Kidney glomerular epithelial cell (primary cell): ENCODE data around the gene POLH.

Experiments used
- DNase-seq: peaks from one replicate; lab custom pipeline; 2025; lab: John Stamatoyannopoulos, UW

The POLH gene

DNA sequence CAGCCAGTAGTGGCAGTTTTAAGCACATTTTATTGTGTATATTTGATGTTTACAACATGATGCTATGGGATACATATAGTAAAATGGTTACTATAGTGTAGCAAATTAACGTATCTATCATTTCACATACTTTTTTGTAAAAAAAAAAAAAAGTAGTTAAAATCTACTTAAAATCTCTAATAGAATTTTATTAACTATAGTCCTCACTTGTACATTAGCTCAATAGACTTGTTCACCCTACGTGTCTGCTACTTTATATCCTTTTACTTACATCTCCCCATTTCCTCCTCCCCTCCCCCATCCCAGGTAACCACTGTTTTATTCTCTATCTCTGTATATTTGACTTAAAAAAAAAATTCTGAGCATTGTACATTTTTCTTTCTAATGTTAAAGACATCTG is 30.0 kb downstream of the POLH start:
- DNase-seq = no peak

DNA sequence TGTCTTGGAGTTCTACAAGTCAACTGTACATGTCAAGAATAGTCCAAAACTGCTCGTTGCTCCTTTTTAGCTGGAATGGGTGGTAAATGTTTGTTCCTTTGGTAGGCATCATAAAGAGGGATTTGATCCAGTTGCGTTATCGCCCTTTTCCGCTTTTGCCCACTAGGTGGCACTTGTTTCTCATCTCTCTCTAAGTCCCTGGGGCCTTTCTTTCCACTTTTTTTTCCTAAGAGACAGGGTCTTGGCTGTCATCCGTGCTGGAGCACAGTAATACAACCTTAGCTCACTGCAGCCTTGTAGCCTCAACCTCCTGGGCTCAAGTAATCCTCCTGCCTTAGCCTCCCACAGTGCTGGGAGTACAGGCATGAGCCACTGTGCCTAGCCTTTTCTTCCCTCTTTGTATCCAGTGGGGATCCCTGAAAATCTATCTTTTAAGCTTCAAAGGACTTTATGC is 32.4 kb downstream of the POLH start:
- peak; percentile 69 for DNase-seq

DNA sequence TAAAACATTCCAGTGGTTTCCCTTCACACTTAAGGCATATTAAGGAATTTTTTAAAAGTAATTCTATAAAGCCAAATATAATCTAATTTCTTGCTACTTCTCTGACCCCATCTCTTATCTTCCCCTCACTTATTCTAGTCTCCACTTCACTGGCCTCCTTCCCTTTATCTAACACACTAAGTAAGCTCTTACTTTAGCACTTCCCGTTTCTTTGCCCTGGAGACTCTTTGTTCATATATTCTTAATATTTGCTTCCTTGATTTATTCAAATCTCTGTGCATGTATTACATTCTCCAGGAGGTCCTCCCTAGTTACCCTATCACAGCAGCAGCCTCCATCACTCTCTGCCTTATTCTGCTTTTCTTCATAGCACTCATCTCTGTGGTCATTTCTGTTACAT is 32.8 kb downstream of the POLH start:
- no peak for DNase-seq

DNA sequence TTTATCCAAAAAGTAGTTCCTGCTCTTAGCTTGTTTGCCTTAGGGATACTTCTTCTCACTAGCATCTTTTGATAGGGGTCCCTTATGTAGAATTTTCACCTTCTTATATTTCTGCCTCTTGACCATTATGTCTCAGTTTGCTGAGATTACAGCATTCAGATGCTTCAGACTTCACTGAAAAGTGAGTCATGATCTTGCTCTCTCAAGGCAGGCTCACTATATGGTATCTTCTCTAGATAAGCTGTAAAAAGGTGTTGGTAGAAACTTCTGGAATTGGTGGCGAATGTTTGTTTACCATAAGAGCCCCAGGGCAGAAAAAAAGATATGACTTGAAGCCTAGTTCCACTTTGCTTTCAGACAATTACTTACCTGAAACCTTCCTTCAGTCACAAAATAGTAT is 33.4 kb downstream of the POLH start:
- DNase-seq = no peak

DNA sequence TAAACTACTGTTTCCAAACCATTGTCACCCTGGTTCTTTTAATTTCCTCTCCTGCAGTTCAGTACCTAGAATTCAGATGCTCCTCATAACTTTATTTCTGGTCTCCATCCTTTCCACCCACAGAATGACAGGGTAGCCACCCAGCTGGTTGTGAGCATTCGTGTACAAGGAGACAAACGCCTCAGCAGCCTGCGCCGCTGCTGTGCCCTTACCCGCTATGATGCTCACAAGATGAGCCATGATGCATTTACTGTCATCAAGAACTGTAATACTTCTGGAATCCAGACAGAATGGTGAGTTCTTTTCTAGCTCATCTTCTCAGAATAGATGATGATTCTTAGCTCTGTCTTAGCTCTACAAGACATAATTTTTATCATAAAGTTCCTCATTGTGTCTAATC is 34.4 kb downstream of the POLH start:
- no peak for DNase-seq

DNA sequence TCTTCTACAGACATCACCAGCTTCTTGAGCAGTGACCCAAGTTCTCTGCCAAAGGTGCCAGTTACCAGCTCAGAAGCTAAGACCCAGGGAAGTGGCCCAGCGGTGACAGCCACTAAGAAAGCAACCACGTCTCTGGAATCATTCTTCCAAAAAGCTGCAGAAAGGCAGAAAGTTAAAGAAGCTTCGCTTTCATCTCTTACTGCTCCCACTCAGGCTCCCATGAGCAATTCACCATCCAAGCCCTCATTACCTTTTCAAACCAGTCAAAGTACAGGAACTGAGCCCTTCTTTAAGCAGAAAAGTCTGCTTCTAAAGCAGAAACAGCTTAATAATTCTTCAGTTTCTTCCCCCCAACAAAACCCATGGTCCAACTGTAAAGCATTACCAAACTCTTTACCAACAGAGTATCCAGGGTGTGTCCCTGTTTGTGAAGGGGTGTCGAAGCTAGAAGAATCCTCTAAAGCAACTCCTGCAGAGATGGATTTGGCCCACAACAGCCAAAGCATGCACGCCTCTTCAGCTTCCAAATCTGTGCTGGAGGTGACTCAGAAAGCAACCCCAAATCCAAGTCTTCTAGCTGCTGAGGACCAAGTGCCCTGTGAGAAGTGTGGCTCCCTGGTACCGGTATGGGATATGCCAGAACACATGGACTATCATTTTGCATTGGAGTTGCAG is 37.9 kb downstream of the POLH start:
- no peak for DNase-seq

DNA sequence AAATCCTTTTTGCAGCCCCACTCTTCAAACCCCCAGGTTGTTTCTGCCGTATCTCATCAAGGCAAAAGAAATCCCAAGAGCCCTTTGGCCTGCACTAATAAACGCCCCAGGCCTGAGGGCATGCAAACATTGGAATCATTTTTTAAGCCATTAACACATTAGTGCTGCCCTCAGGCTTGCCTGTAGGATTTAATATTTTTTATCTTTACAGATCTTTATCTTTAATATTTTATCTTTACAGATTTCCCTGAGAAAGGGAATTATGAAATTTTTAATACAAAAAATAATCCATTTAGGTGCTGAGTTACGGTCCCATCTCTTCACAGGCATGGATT is 38.4 kb downstream of the POLH start:
- no peak for DNase-seq

DNA sequence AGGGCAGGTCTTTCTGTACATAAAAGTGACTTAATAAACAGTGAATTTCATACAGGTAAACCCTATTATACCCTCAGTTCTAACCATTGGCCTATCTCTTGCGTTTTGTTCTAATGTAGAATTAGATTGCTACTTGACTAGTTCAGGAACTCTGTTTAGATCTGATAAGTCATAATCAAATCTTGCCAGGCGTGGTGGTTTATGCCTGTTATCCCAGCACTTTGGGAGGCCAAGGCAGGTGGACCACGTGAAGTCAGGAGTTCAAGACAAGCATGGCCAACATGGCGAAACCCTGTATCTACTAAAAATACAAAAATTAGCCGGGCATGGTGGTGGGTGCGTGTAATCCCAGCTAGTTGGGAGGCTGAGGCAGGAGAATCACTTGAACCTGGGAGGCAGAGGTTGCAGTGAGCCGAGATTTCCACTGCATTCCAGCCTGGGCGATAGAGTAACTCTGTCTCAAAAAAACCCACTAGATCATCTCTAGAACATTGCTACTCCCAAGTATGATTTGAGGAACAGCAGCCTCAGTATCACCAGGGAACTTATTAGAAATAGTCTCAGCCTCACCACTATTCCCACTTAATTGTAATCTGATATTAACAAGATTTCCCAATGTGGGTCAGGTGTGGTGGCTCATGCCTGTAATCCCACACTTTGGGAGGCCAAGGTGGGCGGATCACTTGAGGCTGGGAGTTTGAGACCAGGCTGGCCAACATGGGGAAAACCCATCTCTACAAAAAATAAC is 40.9 kb downstream of the POLH start:
- no peak for DNase-seq

DNA sequence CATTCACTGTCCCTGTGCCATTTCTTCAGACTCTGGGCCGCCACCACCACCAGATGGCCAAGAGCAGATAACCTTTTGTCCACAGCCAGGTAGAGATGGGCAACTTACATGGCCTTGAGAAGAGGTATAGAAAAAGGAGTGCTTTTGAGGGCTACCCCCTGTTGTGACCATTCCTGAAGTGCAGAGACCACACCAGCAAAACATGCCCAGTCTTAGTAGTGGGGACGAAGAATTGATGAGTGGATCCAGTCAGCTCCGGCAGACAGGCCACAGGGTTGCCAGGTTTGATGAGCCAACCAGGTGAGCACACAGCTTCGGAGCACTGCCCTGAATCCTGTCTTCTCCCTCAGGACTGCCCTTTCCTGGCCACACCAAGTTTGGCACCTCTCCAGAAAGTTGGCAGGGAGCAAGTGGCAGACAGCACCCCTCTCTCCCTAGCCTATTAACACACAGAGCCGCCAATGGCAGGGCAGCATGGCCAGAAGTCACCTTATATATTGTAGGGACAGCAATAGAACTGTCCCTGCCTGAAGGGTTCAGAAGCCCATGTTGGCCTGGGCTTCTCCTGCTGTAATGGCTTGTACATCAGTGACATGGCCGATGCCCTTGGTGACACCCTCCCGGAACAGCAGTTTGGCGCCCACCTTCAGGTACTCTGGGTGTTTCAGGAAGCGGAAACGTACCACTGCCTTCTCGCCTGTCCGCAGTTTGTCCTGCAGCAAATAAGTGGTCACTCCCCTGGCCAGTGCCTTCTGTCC is 45.3 kb downstream of the POLH start:
- DNase-seq = no peak

DNA sequence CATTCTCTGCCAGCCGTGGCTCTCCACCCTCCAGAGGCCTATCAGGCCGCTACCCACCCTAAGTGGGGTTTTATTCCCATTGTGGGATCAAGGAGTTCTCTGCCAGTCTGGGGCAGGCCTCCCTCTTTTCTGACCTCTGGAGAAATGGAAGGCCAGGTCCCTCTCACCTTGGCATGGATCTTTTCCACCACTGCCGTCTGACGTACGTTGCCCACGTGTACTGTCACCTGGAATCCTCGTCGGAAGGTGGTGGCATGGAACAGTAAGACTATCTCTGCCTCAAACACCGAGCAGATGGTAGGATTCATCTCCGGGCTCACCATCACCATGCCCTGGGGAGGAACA is 45.8 kb downstream of the POLH start:
- no peak for DNase-seq

DNA sequence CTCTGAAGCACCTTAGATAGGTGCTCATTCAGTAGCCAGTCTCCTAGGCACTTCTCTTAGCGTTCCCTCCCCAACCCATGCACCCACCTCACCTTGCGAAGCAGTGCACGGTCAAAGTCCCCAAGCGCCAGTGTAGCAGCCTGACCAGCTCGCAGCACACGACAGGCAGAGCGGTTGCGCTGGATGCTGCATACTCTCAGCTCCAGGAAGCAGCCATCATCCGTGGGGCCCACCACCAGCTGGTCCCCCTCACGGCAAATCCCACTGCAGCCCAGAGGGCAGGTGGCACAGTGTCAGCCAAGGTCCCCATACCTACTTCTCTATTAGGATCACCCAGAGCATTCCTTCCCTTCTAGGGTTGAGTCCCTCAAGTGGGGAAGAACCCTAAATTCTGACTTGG is 46.6 kb downstream of the POLH start:
- DNase-seq = no peak

DNA sequence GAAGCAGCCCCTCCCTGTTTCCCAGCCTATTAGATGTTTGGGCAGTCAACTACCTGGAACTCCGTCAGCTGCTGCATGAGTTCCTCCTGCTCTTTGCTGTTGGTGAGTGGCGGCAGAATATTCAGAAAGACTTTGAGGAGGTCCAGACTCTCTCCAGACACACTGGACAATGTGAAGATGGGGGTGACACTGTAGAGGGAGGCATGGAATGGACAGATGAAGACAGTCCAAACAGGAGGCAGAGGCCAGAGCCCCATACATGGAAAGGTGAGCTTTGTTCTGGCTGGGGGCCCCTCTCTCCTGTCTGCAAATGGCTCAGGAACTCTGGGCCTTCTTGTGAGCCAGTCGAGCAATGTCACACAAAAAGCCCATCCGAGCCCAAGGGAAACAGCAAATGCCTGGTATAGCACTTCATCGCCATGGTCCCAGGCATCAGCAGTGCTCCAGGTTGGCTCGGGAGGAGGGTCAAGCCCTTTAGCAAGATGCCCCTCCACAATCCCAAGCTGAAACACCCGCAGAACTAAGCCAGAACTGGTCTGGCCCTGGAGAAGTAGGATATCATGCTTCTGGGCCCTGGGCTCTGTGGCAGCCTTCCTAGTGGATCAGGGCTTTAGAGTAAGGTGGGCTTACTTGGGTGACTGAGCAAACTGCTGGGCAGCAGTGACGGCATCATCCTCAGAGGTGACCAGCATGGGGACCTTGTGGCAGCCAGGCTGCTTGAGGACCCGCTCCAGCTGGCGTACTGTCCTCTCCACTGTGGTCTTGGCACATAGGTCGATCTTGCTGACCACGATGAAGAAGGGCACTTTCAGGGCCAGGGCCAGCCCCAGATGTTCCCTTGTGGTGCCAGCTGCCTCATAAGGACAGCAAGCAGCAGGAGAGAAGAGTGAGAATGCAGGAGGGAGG is 48.1 kb downstream of the POLH start:
- no peak for DNase-seq

DNA sequence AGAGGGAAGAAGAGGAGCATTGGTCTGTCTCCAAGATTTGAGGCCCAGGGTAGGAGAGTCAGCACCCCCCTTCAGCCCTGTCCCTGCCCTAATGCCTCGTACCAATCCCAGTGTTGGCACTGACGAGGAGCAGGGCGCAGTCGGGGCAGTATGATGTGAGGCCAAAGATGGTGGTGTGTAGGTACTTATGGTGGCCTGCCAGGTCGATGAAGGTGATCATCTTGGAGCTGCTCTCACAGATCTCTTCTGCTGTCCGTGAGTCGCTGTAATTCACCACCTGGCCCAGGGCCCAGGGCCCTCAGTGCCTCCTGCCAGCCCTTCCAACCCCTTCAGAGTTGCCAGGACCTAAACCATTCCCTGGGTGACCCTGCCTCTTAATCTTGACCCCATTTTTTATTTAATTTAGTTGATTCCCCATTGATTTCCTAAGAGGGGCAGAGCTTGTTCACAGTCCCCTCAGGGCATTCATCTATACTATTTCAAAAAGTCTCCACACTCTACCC is 48.9 kb downstream of the POLH start:
- no peak for DNase-seq

DNA sequence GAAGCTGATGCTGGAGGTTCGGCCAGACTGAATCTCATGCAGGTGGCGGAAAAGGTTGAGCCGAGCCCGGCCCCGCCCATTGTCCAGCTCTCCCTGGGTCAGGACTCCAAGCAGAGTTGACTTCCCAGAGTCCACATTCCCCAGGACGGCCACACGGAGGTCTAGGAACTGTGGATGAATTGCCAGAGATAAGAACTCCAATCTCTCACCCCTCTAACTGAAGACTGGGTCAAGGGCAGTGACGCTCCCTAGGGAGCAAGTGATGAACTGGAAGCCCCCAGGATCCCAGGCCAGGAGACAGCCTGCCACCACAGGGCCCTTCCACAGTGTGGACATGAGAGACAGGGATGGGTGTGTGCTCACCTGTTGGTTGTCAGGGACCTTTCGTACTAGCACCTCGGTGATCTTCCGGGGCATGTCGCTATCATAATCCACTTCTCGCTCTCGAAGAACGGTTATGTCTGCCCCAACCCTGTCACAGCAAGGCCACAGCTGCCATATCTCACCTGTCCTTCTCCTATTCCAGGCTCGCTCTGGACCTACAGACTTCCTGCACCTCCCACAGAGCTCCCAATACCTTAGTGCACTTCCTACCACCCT is 49.5 kb downstream of the POLH start:
- no peak for DNase-seq

DNA sequence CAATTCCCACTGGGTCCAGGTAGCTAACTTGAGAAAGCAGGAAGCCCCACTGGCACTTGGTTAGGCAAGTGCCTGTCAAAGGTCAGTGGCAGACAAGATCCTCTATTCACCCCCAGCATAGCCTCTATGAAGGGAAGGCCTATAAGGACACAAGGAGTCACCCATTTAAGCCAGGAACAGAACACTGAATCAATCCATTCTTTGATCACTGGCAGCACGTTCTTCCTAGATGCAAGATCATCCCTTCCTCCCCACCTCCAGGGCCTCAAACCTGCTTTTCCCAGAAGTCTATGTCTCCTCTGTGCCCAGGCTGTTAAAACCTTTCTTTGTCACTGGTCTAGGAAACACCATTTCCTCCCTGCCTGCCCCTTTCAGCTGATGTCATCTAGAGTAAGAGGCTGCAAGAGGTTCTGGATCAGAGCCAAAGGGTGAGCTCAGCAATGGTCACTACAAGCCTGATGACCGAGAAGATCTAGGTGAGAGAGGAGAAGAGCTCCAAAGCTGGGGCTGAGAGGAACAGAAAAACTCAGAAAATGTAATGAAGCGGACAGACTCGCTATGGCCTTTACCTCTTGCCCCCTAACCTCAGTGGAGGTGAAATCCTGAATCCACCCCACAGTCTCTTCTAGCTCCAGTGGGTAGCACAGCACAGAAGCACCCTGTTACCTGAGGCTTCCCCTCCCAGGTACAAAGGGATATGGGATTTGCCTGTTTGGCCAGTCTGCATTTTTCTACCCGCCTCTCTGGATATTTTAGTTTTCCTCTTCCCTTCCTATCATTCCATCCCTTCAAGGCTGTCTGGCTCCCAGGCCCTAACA is 51.2 kb downstream of the POLH start:
- peak; percentile 91 for DNase-seq

DNA sequence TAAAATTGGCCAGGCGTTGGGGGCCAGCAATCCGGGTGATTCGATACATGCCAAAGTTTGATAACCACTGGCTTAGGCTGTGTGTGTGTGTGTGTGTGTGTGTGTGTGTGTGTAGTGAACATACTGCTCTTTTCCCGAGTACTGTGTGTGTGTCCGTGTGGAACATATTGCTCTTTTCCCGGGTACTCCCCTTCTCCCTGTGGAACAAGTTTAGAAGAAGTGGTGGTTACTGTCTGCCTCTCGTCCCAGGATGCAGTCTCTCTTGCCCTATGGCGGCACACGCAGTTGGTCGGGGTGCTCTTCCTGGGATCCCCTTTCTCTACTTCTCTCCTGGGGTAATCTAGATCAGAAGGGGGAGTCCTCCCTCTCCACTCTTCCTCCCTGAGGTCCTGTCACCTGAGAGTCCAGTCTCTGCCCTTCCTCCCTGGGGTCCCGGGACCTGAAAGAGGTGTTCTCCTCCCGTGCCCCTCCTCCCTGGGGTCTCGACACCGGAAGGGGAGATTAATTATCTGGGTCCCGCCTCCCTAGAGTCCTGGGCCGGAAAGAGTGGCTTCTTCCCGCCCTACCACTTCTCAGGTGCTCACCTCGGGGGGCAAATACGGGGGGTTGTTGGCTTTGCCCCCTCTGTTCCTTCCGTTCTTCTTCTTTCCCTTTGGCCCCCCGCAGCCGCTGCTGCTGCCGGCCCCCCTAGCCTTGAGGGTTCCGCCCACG is 52.6 kb downstream of the POLH start:
- peak; percentile 42 for DNase-seq

DNA sequence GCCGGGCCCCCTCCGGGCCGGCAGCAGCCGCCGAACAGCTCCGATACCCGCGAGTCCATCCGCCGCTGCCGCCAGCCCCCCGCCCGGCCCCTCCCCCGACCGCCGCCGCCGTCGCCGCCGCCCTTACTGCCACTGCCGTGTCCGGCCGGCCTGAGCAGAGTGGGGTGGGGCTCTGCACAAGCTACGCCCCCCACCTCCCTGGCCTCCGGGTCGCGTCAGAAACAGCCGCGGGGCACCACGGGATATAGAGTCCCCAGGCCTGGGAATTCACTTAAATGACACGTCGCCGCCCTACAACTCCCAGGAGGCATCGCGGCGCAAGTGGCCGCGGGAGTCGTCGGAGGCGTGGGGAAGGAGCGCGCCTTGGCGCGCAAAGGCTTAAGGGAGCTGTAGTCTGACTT is 53.1 kb downstream of the POLH start, which contains the start of gene GTPBP2:
GTPBP2 (minus strand) TSS at position 161 of the 401 bp plus-strand sequence; CDS start at position 59, 102 bp downstream.
- DNase-seq = peak; percentile 95

DNA sequence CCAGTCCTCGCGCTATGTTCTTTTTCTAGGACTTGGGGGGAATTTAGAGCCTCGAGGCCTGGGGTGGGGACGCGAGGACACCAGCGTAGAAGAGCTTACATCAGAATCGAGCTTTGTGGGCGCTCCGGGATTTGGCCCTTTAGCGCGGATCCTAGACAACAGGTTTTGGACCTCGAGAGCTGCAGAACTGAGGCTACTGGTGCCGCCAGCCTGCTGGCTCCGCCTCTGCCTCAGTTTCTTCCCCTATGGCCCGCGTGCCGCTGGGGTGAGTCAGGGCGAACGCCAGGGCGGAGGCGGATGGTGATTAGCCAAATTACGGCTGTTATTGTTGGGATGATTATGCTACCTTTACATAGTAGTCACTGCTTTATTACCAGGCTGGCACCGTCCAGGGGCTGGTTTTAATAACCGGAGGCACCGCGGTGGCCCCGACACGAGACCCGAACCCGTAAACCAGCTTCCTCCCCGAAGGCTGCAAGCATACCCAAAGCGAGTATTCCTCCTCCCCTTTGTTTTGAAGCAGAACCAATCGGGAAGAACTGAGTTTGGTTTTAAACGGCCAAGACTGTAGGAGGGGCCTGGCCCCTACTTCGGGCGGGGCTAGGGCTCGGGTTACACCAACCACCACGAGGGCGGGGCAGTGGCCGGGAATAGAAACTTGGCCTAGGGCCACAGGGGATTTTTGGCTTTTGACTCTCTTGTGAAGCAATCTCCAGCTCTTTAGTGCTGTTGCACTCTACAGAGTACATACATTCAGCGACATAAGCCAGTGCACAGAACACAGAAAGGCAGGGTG is 53.7 kb downstream of the POLH start:
- DNase-seq = peak; percentile 94

DNA sequence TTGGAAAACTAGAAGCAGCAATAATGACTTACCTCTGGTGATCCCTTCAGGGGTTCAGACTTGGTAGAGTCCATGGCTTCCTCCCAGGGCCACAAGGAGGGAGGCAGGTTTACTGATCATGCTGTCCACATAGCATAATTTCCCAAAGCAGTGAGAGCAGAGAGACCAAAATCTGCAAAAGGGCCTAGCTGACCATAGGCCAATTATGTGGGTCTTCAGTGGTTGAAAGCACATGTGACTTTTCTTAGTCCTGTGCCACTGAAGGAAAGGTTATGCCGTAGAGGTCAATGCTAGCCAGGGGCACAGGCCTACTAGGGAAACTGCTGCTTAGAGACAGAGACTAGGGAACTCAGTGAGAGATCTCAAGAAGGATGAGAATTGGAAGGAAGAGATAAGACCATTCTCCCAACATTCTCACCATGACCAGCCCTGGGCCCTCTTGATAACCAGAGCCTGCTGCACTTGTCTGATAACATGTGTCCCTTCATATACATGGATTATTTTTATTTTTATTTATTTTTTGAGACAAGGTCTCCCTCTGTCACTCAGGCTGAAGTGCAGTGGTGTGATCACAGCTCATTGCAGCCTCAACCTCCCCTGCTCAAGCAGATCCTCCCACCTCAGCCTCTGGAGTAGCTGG is 55.1 kb downstream of the POLH start:
- DNase-seq = no peak
